Measurements from ENCODE around the gene POLR1E. TPM values are rescaled to one million over a fixed set of nuclear protein-coding genes. Genes with fewer than 3 reads are reported as not detected.

The POLR1E gene
- total RNA-seq, 3 donors from 2014 or later = 10.5 to 21.2 (median 11.2) TPM

DNA sequence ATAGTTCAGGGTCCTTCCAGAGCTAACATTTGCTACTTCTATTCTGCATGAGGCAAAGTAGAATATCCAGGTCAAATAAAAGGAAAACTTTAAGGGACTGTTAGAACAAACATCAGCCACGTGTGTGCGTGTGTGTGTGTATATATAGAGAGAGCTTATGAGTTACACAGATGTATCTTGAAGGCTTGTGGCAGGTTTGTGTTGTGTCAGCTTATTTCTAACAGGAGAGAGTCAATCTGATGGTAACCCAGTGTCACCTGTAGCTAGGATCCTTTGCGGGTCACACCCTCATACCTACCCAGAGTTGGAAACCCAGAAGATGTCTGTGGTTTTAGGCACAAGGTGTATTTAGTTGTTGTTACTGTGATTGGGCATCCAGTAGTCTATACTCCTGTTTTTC is 12.7 kb downstream of the POLR1E start:
- Histone ChIP-seq H3K4me1 (ENCODE audit: low read depth) (no peaks in the 10 kb centered on the region), H3K36me3 (ENCODE audit: low read depth) (peaks cover 5% of the 10 kb centered on the region), H3K4me3 (no peak overlapping the region), H3K9me3 (no peaks in the 10 kb centered on the region)
- TF ChIP-seq, protein P1, sequence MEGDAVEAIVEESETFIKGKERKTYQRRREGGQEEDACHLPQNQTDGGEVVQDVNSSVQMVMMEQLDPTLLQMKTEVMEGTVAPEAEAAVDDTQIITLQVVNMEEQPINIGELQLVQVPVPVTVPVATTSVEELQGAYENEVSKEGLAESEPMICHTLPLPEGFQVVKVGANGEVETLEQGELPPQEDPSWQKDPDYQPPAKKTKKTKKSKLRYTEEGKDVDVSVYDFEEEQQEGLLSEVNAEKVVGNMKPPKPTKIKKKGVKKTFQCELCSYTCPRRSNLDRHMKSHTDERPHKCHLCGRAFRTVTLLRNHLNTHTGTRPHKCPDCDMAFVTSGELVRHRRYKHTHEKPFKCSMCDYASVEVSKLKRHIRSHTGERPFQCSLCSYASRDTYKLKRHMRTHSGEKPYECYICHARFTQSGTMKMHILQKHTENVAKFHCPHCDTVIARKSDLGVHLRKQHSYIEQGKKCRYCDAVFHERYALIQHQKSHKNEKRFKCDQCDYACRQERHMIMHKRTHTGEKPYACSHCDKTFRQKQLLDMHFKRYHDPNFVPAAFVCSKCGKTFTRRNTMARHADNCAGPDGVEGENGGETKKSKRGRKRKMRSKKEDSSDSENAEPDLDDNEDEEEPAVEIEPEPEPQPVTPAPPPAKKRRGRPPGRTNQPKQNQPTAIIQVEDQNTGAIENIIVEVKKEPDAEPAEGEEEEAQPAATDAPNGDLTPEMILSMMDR (IDR thresholded peaks at IDR 0.05) = no peak
- no peak for DNase-seq
- intact Hi-C loops (cut with DNase I, micrococcal nuclease) = no loop called here
- no peak for ATAC-seq

DNA sequence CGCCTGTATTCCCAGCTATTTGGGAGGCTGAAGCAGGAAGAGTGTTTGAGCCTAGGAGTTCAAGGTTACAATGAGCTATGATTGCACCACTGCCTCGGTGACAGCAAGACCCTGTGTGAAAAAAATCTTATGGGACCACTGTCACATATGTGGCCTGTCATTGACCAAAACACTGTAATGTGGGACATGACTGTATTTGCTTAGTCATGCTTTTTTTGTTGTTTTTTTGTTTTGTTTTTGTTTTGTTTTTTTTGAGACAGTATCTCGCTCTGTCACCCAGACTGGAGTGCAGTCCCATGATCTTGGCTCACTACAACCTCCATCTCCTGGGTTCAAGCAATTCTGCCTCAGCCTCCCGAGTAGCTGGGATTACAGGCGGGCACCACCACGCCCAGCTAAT is 13.5 kb downstream of the POLR1E start:
- ATAC-seq (no peak), DNase-seq (no peak)
- Histone ChIP-seq H3K9me3 (no peaks in the 10 kb centered on the region), H3K4me3 (no peak overlapping the region), H3K36me3 (ENCODE audit: low read depth) (peaks cover 5% of the 10 kb centered on the region), H3K4me1 (ENCODE audit: low read depth) (no peaks in the 10 kb centered on the region)
- TF ChIP-seq, protein P1 (IDR thresholded peaks at IDR 0.05) = no peak
- intact Hi-C loops (cut with DNase I, micrococcal nuclease) = no loop called here

DNA sequence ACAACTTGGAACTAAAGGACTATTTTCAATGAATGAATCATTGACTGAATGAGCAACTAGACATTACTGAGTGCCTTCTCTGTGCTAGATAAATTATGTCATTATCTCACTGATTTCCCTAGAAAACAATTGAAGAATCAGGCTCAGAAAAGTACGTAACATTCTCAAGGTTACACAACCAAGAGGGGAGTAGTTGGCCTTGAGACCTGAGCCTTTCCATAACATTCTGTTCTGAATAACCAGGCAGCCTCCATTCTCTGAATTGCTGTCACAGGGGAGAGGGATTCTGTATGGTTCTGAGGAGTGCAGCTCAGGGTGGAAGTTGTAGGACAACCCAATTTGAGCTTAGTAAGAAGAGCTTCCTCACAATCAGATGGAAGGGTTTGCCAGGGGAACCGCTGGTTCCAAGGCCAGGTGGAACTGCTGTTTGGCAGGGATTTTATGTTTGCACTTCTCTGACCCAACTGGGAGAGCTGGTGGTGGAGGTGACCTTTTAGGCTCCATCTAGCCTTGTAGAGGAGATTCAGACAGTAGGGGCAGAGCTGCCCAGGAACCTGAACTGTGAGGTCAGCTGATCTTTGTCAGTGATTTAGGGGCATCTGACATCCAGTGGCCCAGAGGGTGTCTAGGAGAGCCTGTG is 16.3 kb downstream of the POLR1E start:
- ATAC-seq (no peak), DNase-seq (no peak)
- TF ChIP-seq, protein P1 (IDR thresholded peaks at IDR 0.05) = no peak
- peaks cover 5% of the 10 kb centered on the region for H3K36me3 ChIP-seq (ENCODE audit: low read depth)
- H3K4me3 ChIP-seq = no peak overlapping the region
- no peaks in the 10 kb centered on the region for H3K4me1 ChIP-seq (ENCODE audit: low read depth)
- no peaks in the 10 kb centered on the region for H3K9me3 ChIP-seq
- intact Hi-C loops (cut with DNase I, micrococcal nuclease) = no loop called here

DNA sequence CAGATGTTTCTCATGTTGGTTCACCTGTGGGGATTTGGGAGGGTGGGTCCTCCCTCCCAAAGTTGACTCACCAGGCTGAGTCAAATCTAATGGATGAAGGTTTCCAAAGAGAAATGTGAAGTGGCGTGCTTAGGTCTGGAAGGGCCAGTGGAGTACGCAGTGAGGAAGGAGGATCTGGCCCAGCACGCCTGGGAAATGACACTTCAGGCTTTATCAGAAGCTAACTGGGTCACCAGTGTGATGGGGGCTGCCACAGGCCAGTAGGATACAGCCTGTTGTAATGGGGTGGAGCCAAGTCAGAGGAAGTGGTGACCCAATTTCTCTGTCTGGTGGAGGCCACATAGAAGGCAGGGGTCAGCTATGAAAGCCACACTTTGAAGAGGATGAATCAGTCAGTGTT is 18.0 kb downstream of the POLR1E start:
- Histone ChIP-seq H3K9me3 (no peaks in the 10 kb centered on the region), H3K36me3 (ENCODE audit: low read depth) (peaks cover 5% of the 10 kb centered on the region), H3K4me1 (ENCODE audit: low read depth) (no peaks in the 10 kb centered on the region), H3K4me3 (no peak overlapping the region)
- peak in 1 of 3 donors; percentile 14 for DNase-seq
- peak; percentile 58 for ATAC-seq
- TF ChIP-seq, protein P1 (IDR thresholded peaks at IDR 0.05) = no peak
- intact Hi-C loops (cut with DNase I, micrococcal nuclease) = no loop called here

DNA sequence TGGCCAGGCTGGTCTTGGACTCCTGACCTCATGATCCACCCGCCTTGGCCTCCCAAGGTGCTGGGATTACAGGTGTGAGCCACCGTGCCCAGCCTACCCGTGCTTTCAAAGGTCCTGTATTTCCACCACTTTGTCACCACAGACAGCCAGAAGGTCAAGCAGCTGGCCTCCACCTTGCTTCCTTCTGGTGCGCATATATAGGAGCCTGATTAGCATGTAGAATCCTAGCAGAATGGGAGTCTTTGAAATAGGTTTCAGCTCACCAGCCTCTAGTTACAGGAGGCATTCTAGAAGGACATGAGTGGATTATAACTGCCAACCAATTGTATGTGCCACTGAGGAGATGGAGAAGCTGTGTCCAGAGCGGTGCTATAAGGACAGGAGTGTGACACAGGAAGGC is 18.9 kb downstream of the POLR1E start:
- intact Hi-C loops (cut with DNase I, micrococcal nuclease) = no loop called here
- ATAC-seq (no peak), DNase-seq (no peak)
- Histone ChIP-seq H3K4me3 (no peak overlapping the region), H3K4me1 (ENCODE audit: low read depth) (no peaks in the 10 kb centered on the region), H3K36me3 (ENCODE audit: low read depth) (no peaks in the 10 kb centered on the region), H3K9me3 (no peaks in the 10 kb centered on the region)
- TF ChIP-seq, protein P1 (IDR thresholded peaks at IDR 0.05) = no peak
